Neural crest cell (in vitro differentiated cells): ENCODE results near the gene DMGDH. TPM values are rescaled to one million over a fixed set of nuclear protein-coding genes. Genes with fewer than 3 reads are reported as not detected.

Experiments used
- DNase-seq: peaks from one replicate; pipeline ENCODE4 v3.0.0; 2021; ENCODE audit warnings: low read depth, mixed read lengths, low spot score
- H3K27ac Mint-ChIP-seq: one replicate; pipeline ENCODE4 v1.8.0; 2021; ENCODE audit warnings: mild to moderate bottlenecking, mixed read lengths; ENCODE audit not compliant: unreplicated experiment
- H3K27me3 Mint-ChIP-seq: 2 replicates; pipeline ENCODE4 v1.8.0; 2021; ENCODE audit warnings: low read depth, mild to moderate bottlenecking, mixed read lengths
- H3K36me3 Mint-ChIP-seq: 2 replicates; pipeline ENCODE4 v1.8.0; 2021; ENCODE audit warnings: low read depth, mild to moderate bottlenecking, mixed read lengths
- H3K4me1 Mint-ChIP-seq: 2 replicates; pipeline ENCODE4 v1.8.0; 2021; ENCODE audit warnings: mixed read lengths
- H3K4me3 Mint-ChIP-seq: one replicate; pipeline ENCODE4 v1.8.0; 2021; ENCODE audit warnings: mild to moderate bottlenecking, mixed read lengths
- H3K9me3 Mint-ChIP-seq: 2 replicates; pipeline ENCODE4 v1.8.0; 2021; ENCODE audit warnings: mixed read lengths
- total RNA-seq: library from RNA; stranded (reverse); gene quantifications from 2 replicates; pipeline ENCODE4 v1.2.1, GENCODE V29; 2021
- TF ChIP-seq, protein P1 (sequence below): fragments of 200-600 bp; sonication (generic); conservative IDR thresholded peaks from 2 replicates; pipeline ENCODE4 v1.5.0; 2021; ENCODE audit warnings: antibody characterized with exemption, mild to moderate bottlenecking

The DMGDH gene
- total RNA-seq, 1 donor from 2014 or later, result not detected

DNA sequence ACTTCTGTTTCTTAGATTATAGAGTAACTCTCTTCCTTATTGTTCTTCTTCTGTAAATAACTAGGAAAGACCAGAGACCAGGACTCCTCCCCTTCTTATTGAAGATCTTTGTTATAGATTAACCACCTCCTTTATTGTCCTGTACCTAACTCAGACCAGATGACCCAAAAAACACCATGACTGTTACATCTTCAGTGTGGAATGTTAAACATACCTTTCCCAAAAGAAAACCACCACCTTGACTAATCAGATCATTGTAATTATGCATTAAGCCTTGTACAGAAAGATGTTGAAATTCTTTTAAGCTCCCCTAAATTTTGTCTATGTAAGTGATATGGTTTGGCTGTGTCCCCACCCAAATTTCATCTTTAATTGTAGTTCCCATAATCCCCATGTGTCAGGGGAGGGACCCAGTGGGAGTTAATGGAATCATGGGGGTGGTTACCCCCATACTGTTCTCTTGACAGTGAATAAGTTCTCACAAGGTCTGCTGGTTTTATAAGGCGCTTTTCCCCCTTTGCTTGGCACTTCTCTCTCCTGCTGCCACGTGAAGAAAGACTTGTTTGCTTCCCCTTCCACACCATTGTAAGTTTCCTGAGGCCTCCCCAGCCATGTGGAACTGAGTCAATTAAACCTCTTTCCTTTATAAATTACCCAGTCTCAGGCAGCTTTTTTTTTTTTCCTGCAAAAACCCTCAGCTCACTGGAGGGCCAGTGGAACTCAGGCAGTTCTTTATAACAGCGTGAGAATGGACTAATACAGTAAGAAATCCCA lies 110.6 kb downstream of the DMGDH start:
- Mint-ChIP-seq H3K27ac (no peak overlapping the region), H3K4me3 (no peak overlapping the region), H3K4me1 (peaks cover 9% of the 10 kb centered on the region), H3K27me3 (no peaks in the 10 kb centered on the region), H3K9me3 (no peaks in the 10 kb centered on the region), H3K36me3 (peaks cover 6% of the 10 kb centered on the region)
- DNase-seq, result no peak
- TF ChIP-seq, protein P1, sequence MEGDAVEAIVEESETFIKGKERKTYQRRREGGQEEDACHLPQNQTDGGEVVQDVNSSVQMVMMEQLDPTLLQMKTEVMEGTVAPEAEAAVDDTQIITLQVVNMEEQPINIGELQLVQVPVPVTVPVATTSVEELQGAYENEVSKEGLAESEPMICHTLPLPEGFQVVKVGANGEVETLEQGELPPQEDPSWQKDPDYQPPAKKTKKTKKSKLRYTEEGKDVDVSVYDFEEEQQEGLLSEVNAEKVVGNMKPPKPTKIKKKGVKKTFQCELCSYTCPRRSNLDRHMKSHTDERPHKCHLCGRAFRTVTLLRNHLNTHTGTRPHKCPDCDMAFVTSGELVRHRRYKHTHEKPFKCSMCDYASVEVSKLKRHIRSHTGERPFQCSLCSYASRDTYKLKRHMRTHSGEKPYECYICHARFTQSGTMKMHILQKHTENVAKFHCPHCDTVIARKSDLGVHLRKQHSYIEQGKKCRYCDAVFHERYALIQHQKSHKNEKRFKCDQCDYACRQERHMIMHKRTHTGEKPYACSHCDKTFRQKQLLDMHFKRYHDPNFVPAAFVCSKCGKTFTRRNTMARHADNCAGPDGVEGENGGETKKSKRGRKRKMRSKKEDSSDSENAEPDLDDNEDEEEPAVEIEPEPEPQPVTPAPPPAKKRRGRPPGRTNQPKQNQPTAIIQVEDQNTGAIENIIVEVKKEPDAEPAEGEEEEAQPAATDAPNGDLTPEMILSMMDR, result no peak

DNA sequence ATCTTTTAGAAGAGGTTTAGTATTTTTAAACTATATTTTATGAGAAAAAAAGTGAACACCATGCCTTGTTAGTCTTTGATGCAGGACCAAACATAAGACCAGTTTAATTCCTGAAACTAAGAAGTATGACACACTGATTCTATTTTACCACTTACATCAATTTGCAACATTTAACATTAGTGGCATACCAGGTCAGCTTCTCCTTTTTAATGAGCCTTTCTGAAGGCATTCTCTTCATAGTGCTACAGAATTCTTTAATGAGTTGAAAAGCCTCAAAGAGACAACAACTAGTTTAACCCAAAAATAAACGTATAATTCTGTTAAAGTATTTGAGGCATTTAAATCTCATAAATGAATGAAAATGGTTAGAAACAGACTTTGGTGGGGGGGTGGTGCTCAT lies 112.6 kb downstream of the DMGDH start:
- Mint-ChIP-seq H3K36me3 (peaks cover 7% of the 10 kb centered on the region), H3K4me3 (no peak overlapping the region), H3K27me3 (no peaks in the 10 kb centered on the region), H3K4me1 (peaks cover 9% of the 10 kb centered on the region), H3K27ac (no peak overlapping the region), H3K9me3 (no peaks in the 10 kb centered on the region)
- TF ChIP-seq, protein P1, result no peak
- no peak for DNase-seq

DNA sequence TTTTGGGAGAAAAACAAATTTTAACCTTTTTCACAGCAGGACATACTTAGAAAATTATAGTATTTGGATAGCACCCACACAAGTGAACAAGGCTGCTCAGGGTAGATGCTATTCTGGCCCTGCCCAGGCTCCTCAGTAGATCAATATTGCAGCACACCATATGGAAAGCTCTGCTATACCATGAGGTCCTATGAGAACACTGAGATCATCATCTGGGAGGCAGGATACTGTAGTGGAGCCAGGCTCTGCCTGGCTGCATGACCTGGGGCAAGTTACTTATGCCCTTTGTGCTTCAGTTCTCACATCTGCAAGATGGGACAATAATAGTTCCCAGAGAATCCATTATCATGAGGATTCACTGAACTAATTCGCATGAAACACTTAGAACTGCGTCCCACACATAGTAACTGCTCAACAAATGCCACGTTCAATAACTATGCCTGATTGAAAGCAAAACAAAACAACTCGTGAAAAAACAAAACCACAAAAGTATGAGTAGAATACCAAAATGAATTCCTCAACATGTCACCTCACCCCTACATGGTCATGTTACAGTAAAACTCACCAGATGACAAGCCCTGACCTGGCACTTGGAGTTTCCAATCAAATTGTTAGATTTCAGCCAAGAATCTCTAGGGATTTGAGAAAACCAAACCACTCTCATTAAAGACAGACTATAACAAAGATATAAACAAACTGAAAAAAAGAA lies 116.2 kb downstream of the DMGDH start:
- DNase-seq, result no peak
- Mint-ChIP-seq H3K9me3 (no peaks in the 10 kb centered on the region), H3K27me3 (no peaks in the 10 kb centered on the region), H3K27ac (no peak overlapping the region), H3K4me3 (no peak overlapping the region), H3K36me3 (peaks cover 7% of the 10 kb centered on the region), H3K4me1 (no peaks in the 10 kb centered on the region)
- TF ChIP-seq, protein P1, result no peak

Other genes starting within 250 kb of the DMGDH start
- gene ARSB, start 84.4 kb downstream of the DMGDH start, total RNA-seq, result 26.6 and 28.0 TPM in 2 replicates
- gene BHMT2, start 93 bp upstream of the DMGDH start, total RNA-seq, result not detected in 2 replicates
- not detected in 2 replicates for gene BHMT, start 42.1 kb upstream of the DMGDH start, total RNA-seq
- 3.0 and 4.2 TPM in 2 replicates for gene JMY, start 166.5 kb upstream of the DMGDH start, total RNA-seq